Epithelial cell of proximal tubule (primary cell): Measurements from ENCODE around the gene MYO1H. TPM values are rescaled to one million over a fixed set of nuclear protein-coding genes. Genes with fewer than 3 reads are reported as not detected.

Source experiments
- DNase-seq: peaks from one replicate; pipeline ENCODE4 v3.0.0-alpha.2; 2011; ENCODE audit warnings: low read depth
- H3K4me3 ChIP-seq: 2 replicates; pipeline ENCODE4 v1.5.1; 2011; ENCODE audit warnings: low read depth, mild to moderate bottlenecking, low read length
- CTCF ChIP-seq: conservative IDR thresholded peaks from 2 replicates; pipeline ENCODE4 v1.5.1; 2012; ENCODE audit warnings: low read depth, mild to moderate bottlenecking, low read length
- total RNA-seq: library from RNA; depleted of rRNA; stranded (reverse); fragments of >200 nt; gene quantifications from 2 replicates; pipeline ENCODE4 v1.2.3, GENCODE V29; 2015

Gene MYO1H
- total RNA-seq, 1 donor from 2014 or later: not detected

GRCh38 chr12:109345428-109345827 is 2.3 kb upstream of the MYO1H start:
- no peak for DNase-seq
- TF ChIP-seq CTCF: no peak

GRCh38 chr12:109346920-109347319 is 780 bp upstream of the MYO1H start:
- peak; percentile 26 for TF ChIP-seq CTCF

More at GRCh38 chr12:109345428-109345827, 2.3 kb upstream of the MYO1H start:
- H3K4me3 ChIP-seq: no peak overlapping the region

GRCh38 chr12:109352184-109352583 is 4.5 kb downstream of the MYO1H start:
- H3K4me3 ChIP-seq: no peak overlapping the region
- no peak for TF ChIP-seq CTCF
- no peak for DNase-seq

More at GRCh38 chr12:109346920-109347319, 780 bp upstream of the MYO1H start:
- no peak overlapping the region for H3K4me3 ChIP-seq
- DNase-seq: no peak

GRCh38 chr12:109356577-109356976 is 8.9 kb downstream of the MYO1H start:
- DNase-seq: no peak
- H3K4me3 ChIP-seq: no peak overlapping the region
- TF ChIP-seq CTCF: no peak

GRCh38 chr12:109357032-109357431 is 9.3 kb downstream of the MYO1H start:
- no peak overlapping the region for H3K4me3 ChIP-seq
- TF ChIP-seq CTCF: no peak
- DNase-seq: no peak

GRCh38 chr12:109358154-109358869 is 10.6 kb downstream of the MYO1H start:
- TF ChIP-seq CTCF: no peak
- DNase-seq: no peak
- no peak overlapping the region for H3K4me3 ChIP-seq

- DNase-seq: no peak
- no peak for TF ChIP-seq CTCF
- no peak overlapping the region for H3K4me3 ChIP-seq
Measured at GRCh38 chr12:109359131-109359690, 11.5 kb downstream of the MYO1H start.
